HepG2 (cell line): ENCODE results near the gene RABEP1. TPM values are rescaled to one million over a fixed set of nuclear protein-coding genes. Genes with fewer than 3 reads are reported as not detected.

Experiments used
- BCL6 ChIP-seq: IDR thresholded peaks from 2 replicates; pipeline ENCODE4 v1.6.1; 2016; ENCODE audit warnings: missing genetic modification reagents, missing compliant biosample characterization
- CHCHD3 ChIP-seq: sonication (generic); formaldehyde crosslinking; IDR thresholded peaks from 2 replicates; pipeline ENCODE4 v1.8.0; 2022; ENCODE audit warnings: mild to moderate bottlenecking, missing genetic modification reagents, moderate library complexity
- GABPA ChIP-seq, 2 experiments: IDR thresholded peaks; 2 replicates each; pipeline ENCODE4 v1.6.1; 2011 to 2016; ENCODE audit warnings: low read depth in 2 of 2, low read length in 1 of 2, missing biosample characterization in 1 of 2, missing genetic modification characterization in 1 of 2
- GZF1 ChIP-seq: sonication (generic); formaldehyde crosslinking; IDR thresholded peaks from 2 replicates; pipeline ENCODE4 v1.5.1; 2020; ENCODE audit warnings: mild to moderate bottlenecking, missing genetic modification reagents
- KDM2A ChIP-seq: sonication (generic); formaldehyde crosslinking; IDR thresholded peaks from 2 replicates; pipeline ENCODE4 v1.4.0; 2020; ENCODE audit warnings: low read depth, missing genetic modification reagents, borderline replicate concordance
- KLF13 ChIP-seq: sonication (generic); formaldehyde crosslinking; IDR thresholded peaks from 2 replicates; pipeline ENCODE4 v1.4.0; 2020; ENCODE audit warnings: mild to moderate bottlenecking, missing genetic modification reagents
- MIER2 ChIP-seq: IDR thresholded peaks from 2 replicates; pipeline ENCODE4 v1.6.1; 2016; ENCODE audit warnings: missing biosample characterization, missing genetic modification reagents
- RNF2 ChIP-seq: fragments of 450-650 bp; conservative IDR thresholded peaks from 2 replicates; pipeline ENCODE4 v1.6.1; 2016; ENCODE audit warnings: low read depth
- SMC3 ChIP-seq: IDR thresholded peaks from 2 replicates; pipeline ENCODE4 v1.6.1; 2011; ENCODE audit warnings: low read length, improper control_type of control experiment
- ZFYVE20 ChIP-seq: sonication (generic); formaldehyde crosslinking; IDR thresholded peaks from 2 replicates; pipeline ENCODE4 v1.8.0; 2023; ENCODE audit warnings: low read depth, mild to moderate bottlenecking, moderate library complexity, missing genetic modification reagents, borderline replicate concordance
- ZKSCAN1 ChIP-seq: fragments of 150-350 bp; IDR thresholded peaks from 2 replicates; pipeline ENCODE4 v1.6.1; 2014; ENCODE audit warnings: low read length
- ZNF160 ChIP-seq: sonication (generic); formaldehyde crosslinking; IDR thresholded peaks from 2 replicates; pipeline ENCODE4 v1.8.0; 2022; ENCODE audit warnings: mild to moderate bottlenecking, inconsistent platforms, missing genetic modification reagents
- ZNF44 ChIP-seq: sonication (generic); formaldehyde crosslinking; IDR thresholded peaks from 2 replicates; pipeline ENCODE4 v1.5.1; 2020; ENCODE audit warnings: mild to moderate bottlenecking, missing genetic modification reagents
- ZSCAN12 ChIP-seq: sonication (generic); formaldehyde crosslinking; IDR thresholded peaks from 2 replicates; pipeline ENCODE4 v1.9.0; 2021; ENCODE audit warnings: mild to moderate bottlenecking, missing genetic modification reagents
- polyA plus RNA-seq, 8 experiments: library from polyadenylated mRNA; depleted of rRNA in 3 of 8; stranded (reverse) in 7 of 8; unstranded in 1 of 8; fragments of >200 nt; fragmentation: Illumina TruSeq in 4 of 8; extraction: Trizol in 4 of 8; gene quantifications; 2 replicates each; pipeline versions ENCODE4 v1.2.1 to v1.2.3, GENCODE V29; 2011 to 2016; ENCODE audit warnings: low read depth in 4 of 8, missing spikeins in 1 of 8, mixed read lengths in 1 of 8; ENCODE audit not compliant: insufficient read depth in 1 of 8
- total RNA-seq, 5 experiments: library from RNA; depleted of rRNA; stranded (reverse); fragments of >200 nt; fragmentation: Illumina TruSeq; extraction: Trizol; gene quantifications; 2 replicates each; pipeline ENCODE4 v1.2.3, GENCODE V29; 2016; ENCODE audit warnings: low read depth in 1 of 5
- TF ChIP-seq, protein P1 (sequence below): sonication (generic); formaldehyde crosslinking; IDR thresholded peaks from 2 replicates; pipeline ENCODE4 v1.5.0; 2020; ENCODE audit warnings: missing genetic modification reagents
- TF ChIP-seq, protein P2 (sequence below): sonication (generic); formaldehyde crosslinking; IDR thresholded peaks from 2 replicates; pipeline ENCODE4 v1.9.0; 2021; ENCODE audit warnings: missing genetic modification reagents, mild to moderate bottlenecking, borderline replicate concordance
- TF ChIP-seq, protein P3 (sequence below), 2 experiments: sonication (generic) in 1 of 2; formaldehyde crosslinking in 1 of 2; IDR thresholded peaks; 2 replicates each; pipeline versions ENCODE4 v1.4.0 to v1.6.1; 2018 to 2020; ENCODE audit warnings: missing genetic modification reagents in 2 of 2, borderline replicate concordance in 1 of 2, low read depth in 1 of 2, mild to moderate bottlenecking in 1 of 2, missing biosample characterization in 1 of 2
- TF ChIP-seq, protein P4 (sequence below): sonication (generic); formaldehyde crosslinking; IDR thresholded peaks from 2 replicates; pipeline ENCODE4 v1.5.0; 2020; ENCODE audit warnings: missing genetic modification reagents, mild to moderate bottlenecking, borderline replicate concordance
- TF ChIP-seq, protein P5 (sequence below): sonication (generic); formaldehyde crosslinking; IDR thresholded peaks from 2 replicates; pipeline ENCODE4 v1.8.0; 2022; ENCODE audit warnings: mild to moderate bottlenecking, missing genetic modification reagents, moderate library complexity
- TF ChIP-seq, protein P6 (sequence below): sonication (generic); formaldehyde crosslinking; IDR thresholded peaks from 2 replicates; pipeline ENCODE4 v1.4.0; 2020; ENCODE audit warnings: missing genetic modification reagents

Gene RABEP1
- total and polyA plus RNA-seq, 2 of the 13 experiments (the other 11 are each of a cell fraction or from before 2014, with no cell fraction given): 13.7 to 41.5 TPM

DNA sequence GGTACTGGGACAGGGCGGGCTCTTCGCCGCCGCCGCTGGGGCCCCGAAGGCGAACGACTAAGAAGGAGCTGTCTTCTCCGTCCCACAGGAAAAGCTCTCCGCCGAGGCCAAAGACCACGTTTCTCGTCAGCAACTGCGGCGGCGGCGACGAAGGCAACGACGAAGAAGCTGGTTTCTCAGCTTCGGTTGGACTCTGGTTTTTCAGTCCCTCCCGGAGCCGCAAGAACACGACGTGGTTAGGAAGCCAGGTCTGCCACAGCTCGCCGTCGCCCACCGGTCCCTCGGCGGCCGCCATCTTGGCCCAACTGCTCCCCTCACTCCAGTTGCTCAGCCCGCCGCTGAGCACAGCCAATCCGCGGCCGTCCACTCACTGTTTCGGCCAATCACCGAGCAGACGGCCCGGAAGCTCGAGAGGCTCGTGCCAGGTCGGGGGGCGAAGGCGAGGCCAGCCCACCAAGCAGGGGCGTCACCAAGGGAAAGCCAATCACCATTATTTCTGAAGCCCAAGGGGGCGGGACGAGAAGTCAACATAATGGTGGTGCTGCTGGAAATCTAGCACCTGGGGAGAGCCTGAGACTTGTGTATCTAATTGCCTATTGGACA is 137.4 kb downstream of the RABEP1 start, which contains the start of gene NUP88 (continued):
- TF ChIP-seq SMC3: no peak
- TF ChIP-seq, protein P1, sequence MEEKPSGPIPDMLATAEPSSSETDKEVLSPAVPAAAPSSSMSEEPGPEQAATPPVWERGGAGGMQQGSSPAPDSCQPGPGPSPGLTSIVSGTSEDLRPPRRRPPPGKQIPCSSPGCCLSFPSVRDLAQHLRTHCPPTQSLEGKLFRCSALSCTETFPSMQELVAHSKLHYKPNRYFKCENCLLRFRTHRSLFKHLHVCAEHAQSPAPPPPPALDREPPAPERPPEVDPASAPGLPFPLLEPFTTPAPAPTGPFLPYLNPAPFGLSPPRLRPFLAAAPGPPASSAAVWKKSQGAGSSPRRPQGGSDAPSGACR (CRISPR knock-in tag): no peak
- TF ChIP-seq ZSCAN12 (CRISPR knock-in tag): no peak
- TF ChIP-seq ZNF160: no peak
- no peak for TF ChIP-seq BCL6 (CRISPR knock-in tag)
- TF ChIP-seq, protein P2, sequence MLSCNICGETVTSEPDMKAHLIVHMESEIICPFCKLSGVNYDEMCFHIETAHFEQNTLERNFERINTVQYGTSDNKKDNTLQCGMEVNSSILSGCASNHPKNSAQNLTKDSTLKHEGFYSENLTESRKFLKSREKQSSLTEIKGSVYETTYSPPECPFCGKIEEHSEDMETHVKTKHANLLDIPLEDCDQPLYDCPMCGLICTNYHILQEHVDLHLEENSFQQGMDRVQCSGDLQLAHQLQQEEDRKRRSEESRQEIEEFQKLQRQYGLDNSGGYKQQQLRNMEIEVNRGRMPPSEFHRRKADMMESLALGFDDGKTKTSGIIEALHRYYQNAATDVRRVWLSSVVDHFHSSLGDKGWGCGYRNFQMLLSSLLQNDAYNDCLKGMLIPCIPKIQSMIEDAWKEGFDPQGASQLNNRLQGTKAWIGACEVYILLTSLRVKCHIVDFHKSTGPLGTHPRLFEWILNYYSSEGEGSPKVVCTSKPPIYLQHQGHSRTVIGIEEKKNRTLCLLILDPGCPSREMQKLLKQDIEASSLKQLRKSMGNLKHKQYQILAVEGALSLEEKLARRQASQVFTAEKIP (CRISPR knock-in tag): no peak
- TF ChIP-seq, protein P3, sequence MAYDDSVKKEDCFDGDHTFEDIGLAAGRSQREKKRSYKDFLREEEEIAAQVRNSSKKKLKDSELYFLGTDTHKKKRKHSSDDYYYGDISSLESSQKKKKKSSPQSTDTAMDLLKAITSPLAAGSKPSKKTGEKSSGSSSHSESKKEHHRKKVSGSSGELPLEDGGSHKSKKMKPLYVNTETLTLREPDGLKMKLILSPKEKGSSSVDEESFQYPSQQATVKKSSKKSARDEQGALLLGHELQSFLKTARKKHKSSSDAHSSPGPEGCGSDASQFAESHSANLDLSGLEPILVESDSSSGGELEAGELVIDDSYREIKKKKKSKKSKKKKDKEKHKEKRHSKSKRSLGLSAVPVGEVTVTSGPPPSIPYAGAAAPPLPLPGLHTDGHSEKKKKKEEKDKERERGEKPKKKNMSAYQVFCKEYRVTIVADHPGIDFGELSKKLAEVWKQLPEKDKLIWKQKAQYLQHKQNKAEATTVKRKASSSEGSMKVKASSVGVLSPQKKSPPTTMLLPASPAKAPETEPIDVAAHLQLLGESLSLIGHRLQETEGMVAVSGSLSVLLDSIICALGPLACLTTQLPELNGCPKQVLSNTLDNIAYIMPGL (CRISPR knock-in tag; IDR thresholded peaks at IDR 0.05; ENCODE audit: borderline replicate concordance in 1 of 2, low read depth in 1 of 2): peak; percentile 2 to 47; a peak in 2 of 4 replicates
- TF ChIP-seq, protein P4, sequence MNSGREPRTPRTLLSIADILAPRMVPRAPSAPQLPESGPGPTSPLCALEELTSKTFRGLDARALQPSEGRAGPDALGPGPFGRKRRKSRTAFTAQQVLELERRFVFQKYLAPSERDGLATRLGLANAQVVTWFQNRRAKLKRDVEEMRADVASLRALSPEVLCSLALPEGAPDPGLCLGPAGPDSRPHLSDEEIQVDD (CRISPR knock-in tag): no peak
- TF ChIP-seq, protein P5, sequence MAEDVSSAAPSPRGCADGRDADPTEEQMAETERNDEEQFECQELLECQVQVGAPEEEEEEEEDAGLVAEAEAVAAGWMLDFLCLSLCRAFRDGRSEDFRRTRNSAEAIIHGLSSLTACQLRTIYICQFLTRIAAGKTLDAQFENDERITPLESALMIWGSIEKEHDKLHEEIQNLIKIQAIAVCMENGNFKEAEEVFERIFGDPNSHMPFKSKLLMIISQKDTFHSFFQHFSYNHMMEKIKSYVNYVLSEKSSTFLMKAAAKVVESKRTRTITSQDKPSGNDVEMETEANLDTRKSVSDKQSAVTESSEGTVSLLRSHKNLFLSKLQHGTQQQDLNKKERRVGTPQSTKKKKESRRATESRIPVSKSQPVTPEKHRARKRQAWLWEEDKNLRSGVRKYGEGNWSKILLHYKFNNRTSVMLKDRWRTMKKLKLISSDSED (CRISPR knock-in tag): no peak
- TF ChIP-seq GABPA (IDR thresholded peaks at IDR 0.05; ENCODE audit: low read depth, low read length): peak; percentile 67
- TF ChIP-seq GABPA (CRISPR knock-in tag; IDR thresholded peaks at IDR 0.05; ENCODE audit: low read depth): peak; percentile 88
- no peak for TF ChIP-seq MIER2 (CRISPR knock-in tag)
- TF ChIP-seq KDM2A: no peak
- TF ChIP-seq KLF13 (CRISPR knock-in tag): no peak
- TF ChIP-seq ZNF44: no peak
- TF ChIP-seq RNF2: no peak
- TF ChIP-seq GZF1 (CRISPR knock-in tag): no peak
- TF ChIP-seq CHCHD3 (CRISPR knock-in tag): no peak; the same call in 1 of the 2 replicates
- TF ChIP-seq, protein P6, sequence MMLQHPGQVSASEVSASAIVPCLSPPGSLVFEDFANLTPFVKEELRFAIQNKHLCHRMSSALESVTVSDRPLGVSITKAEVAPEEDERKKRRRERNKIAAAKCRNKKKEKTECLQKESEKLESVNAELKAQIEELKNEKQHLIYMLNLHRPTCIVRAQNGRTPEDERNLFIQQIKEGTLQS: no peak
- no peak for TF ChIP-seq ZKSCAN1
- TF ChIP-seq ZFYVE20: no peak
